Transverse colon (tissue), 4 donors: ENCODE measurements around the gene EFNA1. TPM values are rescaled to one million over a fixed set of nuclear protein-coding genes. Genes with fewer than 3 reads are reported as not detected.

ENCODE experiments used
- DNase-seq: peaks from one replicate; pipeline ENCODE4 v3.0.0-alpha.2; 2019
- H3K27ac ChIP-seq, 4 donors: fragments of 200-600 bp; sonication (generic); 2 replicates each; pipeline ENCODE4 v1.5.1; 2016 to 2018; ENCODE audit warnings: inconsistent platforms in 4 of 4
- H3K27me3 ChIP-seq: fragments of 200-600 bp; sonication (generic); 2 replicates; pipeline ENCODE4 v1.5.1; 2017; ENCODE audit warnings: inconsistent platforms
- H3K36me3 ChIP-seq, 4 donors: fragments of 200-600 bp; sonication (generic); 2 replicates each; pipeline ENCODE4 v1.5.1; 2017 to 2019; ENCODE audit warnings: inconsistent platforms in 4 of 4
- H3K4me1 ChIP-seq, 4 donors: fragments of 200-600 bp; sonication (generic); 2 replicates each; pipeline ENCODE4 v1.5.1; 2017 to 2020; ENCODE audit warnings: inconsistent platforms in 4 of 4
- H3K4me3 ChIP-seq, 4 donors: fragments of 200-600 bp; sonication (generic); 1 replicate in 1 of 4; 2 replicates in 3 of 4; pipeline versions ENCODE4 v1.5.1 to v1.6.1; 2017 to 2019; ENCODE audit warnings: inconsistent platforms in 4 of 4
- H3K9me3 ChIP-seq, 2 donors: fragments of 200-600 bp; sonication (generic); 2 replicates each; pipeline ENCODE4 v1.5.1; 2017 to 2019; ENCODE audit warnings: inconsistent platforms in 2 of 2
- CTCF ChIP-seq, 5 experiments: fragments of 200-600 bp in 3 of 5; fragments of 450-650 bp in 2 of 5; sonication (generic) in 3 of 5; IDR thresholded peaks; 1 replicate in 2 of 5; 2 replicates in 3 of 5; pipeline ENCODE4 v1.5.1; 2016 to 2017; ENCODE audit warnings: antibody characterized with exemption in 5 of 5, inconsistent platforms in 3 of 5, mild to moderate bottlenecking in 2 of 5, moderate library complexity in 1 of 5
- EP300 ChIP-seq: sonication (generic); formaldehyde crosslinking; IDR thresholded peaks from one replicate; pipeline ENCODE4 v1.6.1; 2017; ENCODE audit warnings: antibody characterized with exemption, low read depth
- POLR2A ChIP-seq: fragments of 450-650 bp; IDR thresholded peaks from one replicate; pipeline ENCODE4 v1.6.1; 2016; ENCODE audit warnings: antibody characterized with exemption, mild to moderate bottlenecking, moderate library complexity
- POLR2AphosphoS5 ChIP-seq, 3 donors: sonication (generic); formaldehyde crosslinking; IDR thresholded peaks; one replicate each; pipeline ENCODE4 v1.6.1; 2016; ENCODE audit warnings: antibody characterized with exemption in 3 of 3
- WGBS, 2 donors: methylation state at CpG; one replicate each; pipeline ENCODE4 v1.1.5; 2018; ENCODE audit warnings: low coverage in 1 of 2; 5-methylcytosine and 5-hydroxymethylcytosine counted together
- in situ Hi-C, 4 donors: fragments of 200-750 bp; cut with MboI; loops; one replicate each; pipeline versions ENCODE4 v1.15.0 to v1.15.1; 2017; ENCODE audit warnings: low sequenced_read_pairs in 3 of 4, low pct_ligation_motif_present in 1 of 4, low pct_unique_long_range_greater_than_20kb in 1 of 4
- intact Hi-C: fragments of 100-400 bp; cut with DNase I; formaldehyde crosslinking; loops from one replicate; pipeline ENCODE4 v1.15.1; 2023; ENCODE audit warnings: low total_unique reads
- total RNA-seq, 4 donors: library from RNA; depleted of rRNA; stranded (reverse); fragments of >200 nt; gene quantifications; one replicate each; pipeline ENCODE4 v1.1.0, GENCODE V29; 2016

Gene EFNA1
- total RNA-seq, 4 donors from 2014 or later = 18.5 to 108 (median 62.7) TPM

GRCh38 chr1:155171836-155172731 is 44.4 kb downstream of the EFNA1 start:
- TF ChIP-seq POLR2A = no peak
- TF ChIP-seq CTCF (IDR thresholded peaks at IDR 0.05) = no peak
- no peak for TF ChIP-seq POLR2AphosphoS5 (IDR thresholded peaks at IDR 0.05)
- no peak for TF ChIP-seq EP300
- Histone ChIP-seq H3K4me3 (peak overlapping the region; percentile 52 to 91 (median 76)), H3K27me3 (peaks cover 6% of the 10 kb centered on the region), H3K4me1 (peaks cover 22 to 38% (median 34%) of the 10 kb centered on the region in 4 donors), H3K36me3 (no peaks in the 10 kb centered on the region), H3K27ac (peak overlapping the region; percentile 92 to 95 (median 93)), H3K9me3 (no peaks in the 10 kb centered on the region)
- DNase-seq = no peak
- in situ Hi-C loops = loop anchor here in 1 of 4 donors (25.0 kb wide), 1 partner anchor 260 kb away; no protein-coding TSS in a partner anchor
- intact Hi-C loops = no loop called here
- WGBS, 2 donors = 42 to 53% methylated on average over 4 to 8 of the region's 8 CpGs

GRCh38 chr1:155172732-155173477 is 45.2 kb downstream of the EFNA1 start, which contains the start of gene KRTCAP2:
Gene KRTCAP2, minus strand, starts transcription at chr1:155173304. Its CDS starts 80 bp downstream, at chr1:155173224.
- Histone ChIP-seq H3K4me1 (peaks cover 15 to 32% (median 26%) of the 10 kb centered on the region in 4 donors), H3K27ac (peak within 1 kb of the TSS; percentile 92 to 95 (median 93)), H3K36me3 (no peaks in the 10 kb centered on the region), H3K4me3 (peak within 1 kb of the TSS; percentile 52 to 91 (median 76)), H3K9me3 (no peaks in the 10 kb centered on the region), H3K27me3 (peaks cover 6% of the 10 kb centered on the region)
- WGBS, 2 donors = 1% methylated on average over 47 of the region's 57 CpGs; no CpG with 5 or more reads in 1 of the 2 donors
- DNase-seq = peak; percentile 96
- intact Hi-C loops = no loop called here
- in situ Hi-C loops = loop anchor here in 1 of 4 donors (25.0 kb wide), 1 partner anchor 261 kb away; no protein-coding TSS in a partner anchor
- TF ChIP-seq POLR2A (peak; percentile 80), POLR2AphosphoS5 (IDR thresholded peaks at IDR 0.05) (peak; percentile 78 to 90 (median 82)), EP300 (no peak), CTCF (IDR thresholded peaks at IDR 0.05) (peak; percentile 93 to 97 (median 95))

- H3K9me3 ChIP-seq = no peaks in the 10 kb centered on the region
- intact Hi-C loops (no loop called here), in situ Hi-C loops (loop anchor here in 1 of 4 donors (25.0 kb wide), 1 partner anchor 261 kb away; no protein-coding TSS in a partner anchor)
- DNase-seq = peak; percentile 42
- H3K36me3 ChIP-seq = no peaks in the 10 kb centered on the region
- 2 to 5% methylated on average over 12 to 38 of the region's 38 CpGs for WGBS, 2 donors
- peak within 1 kb of the TSS; percentile 52 to 91 (median 76) for H3K4me3 ChIP-seq
- H3K4me1 ChIP-seq = peaks cover 15 to 31% (median 25%) of the 10 kb centered on the region in 4 donors
- TF ChIP-seq EP300 (no peak), POLR2AphosphoS5 (IDR thresholded peaks at IDR 0.05) (no peak), CTCF (IDR thresholded peaks at IDR 0.05) (peak in 2 of 5 experiments; percentile 6 to 12)
- H3K27ac ChIP-seq = peak within 1 kb of the TSS; percentile 92 to 95 (median 93)
- peaks cover 6% of the 10 kb centered on the region for H3K27me3 ChIP-seq
Observed at GRCh38 chr1:155173478-155174323, 46.0 kb downstream of the EFNA1 start, which contains the start of gene TRIM46. Gene TRIM46, plus strand, starts transcription at chr1:155173849. Its CDS starts 118 bp downstream, at chr1:155173967.
